GM13976 (cell line): ENCODE data around the gene AP4S1.

ENCODE experiments used
- DNase-seq: peaks from one replicate; pipeline ENCODE4 v3.0.0; 2012; ENCODE audit warnings: low spot score
- CTCF ChIP-seq: IDR thresholded peaks from 2 replicates; pipeline ENCODE4 v1.5.1; 2012; ENCODE audit warnings: borderline replicate concordance, mild to moderate bottlenecking; ENCODE audit not compliant: insufficient read depth; ENCODE audit errors: extremely low read depth, missing control alignments, control extremely low read depth
- in situ Hi-C: fragments of 300-500 bp; cut with MboI; formaldehyde crosslinking; loops from one replicate; pipeline ENCODE4 v1.12.0; 2022; ENCODE audit warnings: low sequenced_read_pairs, mixed read lengths, inconsistent platforms; ENCODE audit not compliant: unreplicated experiment

Gene AP4S1

GRCh38 chr14:31026450-31027235 is 1.2 kb downstream of the AP4S1 start:
- no peak for TF ChIP-seq CTCF
- in situ Hi-C loops, result no loop called here
- DNase-seq, result peak; percentile 94

- no peak for DNase-seq
- no peak for TF ChIP-seq CTCF
- in situ Hi-C loops, result no loop called here
These were observed 2.4 kb downstream of the AP4S1 start for GRCh38 chr14:31027847-31028246.

- in situ Hi-C loops, result no loop called here
- DNase-seq, result no peak
- no peak for TF ChIP-seq CTCF
These were observed 3.8 kb downstream of the AP4S1 start for GRCh38 chr14:31029016-31029970.

GRCh38 chr14:31030469-31030868 is 5.0 kb downstream of the AP4S1 start:
- DNase-seq, result no peak
- in situ Hi-C loops, result no loop called here
- no peak for TF ChIP-seq CTCF

- TF ChIP-seq CTCF, result no peak
- in situ Hi-C loops, result no loop called here
- DNase-seq, result no peak
These were observed 11.1 kb downstream of the AP4S1 start for GRCh38 chr14:31036552-31036951.

GRCh38 chr14:31037709-31038221 is 12.3 kb downstream of the AP4S1 start:
- in situ Hi-C loops, result no loop called here
- TF ChIP-seq CTCF, result no peak
- no peak for DNase-seq
